ENCODE data around the gene APOL4. TPM values are rescaled to one million over a fixed set of nuclear protein-coding genes. Genes with fewer than 3 reads are reported as not detected.
"Not testable (repeated sequence)": the region's sequence is repeated elsewhere in the genome, so short reads cannot be mapped to it uniquely, and the experiment has no call there.

The APOL4 gene
- total RNA-seq, 2 experiments from 2014 or later = 0.07 to 0.20 TPM

DNA sequence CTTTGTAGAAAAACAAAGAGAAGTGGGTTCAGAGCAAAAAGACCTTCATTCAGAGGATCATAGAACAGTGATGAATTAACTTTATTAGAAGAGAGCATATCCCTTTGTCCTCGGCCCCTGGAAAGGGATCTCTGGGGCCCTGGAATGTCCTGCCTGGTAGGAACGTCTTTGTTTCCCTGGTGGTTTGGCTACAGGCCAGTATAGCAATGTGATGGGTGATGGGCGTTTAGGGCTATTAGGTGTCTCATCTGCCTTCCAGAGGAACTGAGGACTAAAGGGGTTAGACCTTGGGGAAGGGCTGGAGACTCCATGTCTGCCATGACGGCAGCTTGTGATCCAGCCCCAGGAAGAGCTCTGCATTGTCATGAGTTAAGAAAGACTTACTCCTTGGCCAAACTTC is 9.1 kb downstream of the APOL4 start:
- Mint-ChIP-seq H3K27me3 (ENCODE audit: low read depth) (no peaks in the 10 kb centered on the region), H3K9me3 (no peaks in the 10 kb centered on the region), H3K27ac (no peak overlapping the region), H3K4me3 (no peak overlapping the region), H3K4me1 (ENCODE audit: low read depth) (peaks cover 10% of the 10 kb centered on the region), H3K36me3 (ENCODE audit: low read depth) (no peaks in the 10 kb centered on the region)
- intact Hi-C loops (cut with micrococcal nuclease) = no loop called here
- CTCF ChIA-PET = interaction anchor here (1.6 kb wide), 1 partner anchor 86 kb away, joined by 6 read pairs; no protein-coding TSS in a partner anchor
- DNase-seq = no peak

DNA sequence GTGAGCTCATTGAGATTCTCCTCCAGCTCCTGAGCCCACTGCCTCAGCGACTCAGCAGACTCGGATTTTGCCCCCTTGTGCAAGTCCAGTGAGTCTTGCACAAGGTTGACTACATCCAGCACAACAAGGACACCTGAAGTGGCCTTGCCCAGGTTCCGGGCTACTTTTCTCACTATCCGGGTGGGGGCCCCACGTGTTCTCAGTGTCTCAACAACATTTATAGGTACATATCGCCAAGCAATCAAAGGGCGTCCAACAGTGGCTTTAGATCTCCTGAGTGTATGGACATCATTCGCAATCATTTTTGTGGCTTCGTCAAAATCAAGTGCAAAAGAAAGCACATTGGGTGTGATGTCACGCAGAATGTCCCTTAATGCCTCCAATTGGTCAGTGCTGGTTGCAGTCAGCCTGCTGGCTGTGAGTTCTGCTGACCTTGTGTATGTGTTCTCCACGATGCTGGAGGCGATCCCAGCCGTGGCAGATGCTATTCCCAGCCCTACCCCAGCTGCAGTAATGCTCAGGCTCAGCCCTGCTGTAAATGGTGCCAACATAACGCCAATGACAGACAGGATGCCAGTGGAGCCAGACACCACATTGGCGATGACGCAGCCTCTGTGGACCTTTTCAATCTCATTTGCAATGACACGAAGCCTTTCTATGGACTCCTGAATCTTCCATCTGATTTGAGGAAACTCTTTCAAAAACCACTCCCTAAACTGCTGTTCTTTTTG is 10.3 kb downstream of the APOL4 start:
- CTCF ChIA-PET = interaction anchor here (0.9 kb wide), 1 partner anchor 87 kb away, joined by 3 read pairs; no protein-coding TSS in a partner anchor
- Mint-ChIP-seq H3K27ac (no peak overlapping the region), H3K4me1 (ENCODE audit: low read depth) (peaks cover 4% of the 10 kb centered on the region)

DNA sequence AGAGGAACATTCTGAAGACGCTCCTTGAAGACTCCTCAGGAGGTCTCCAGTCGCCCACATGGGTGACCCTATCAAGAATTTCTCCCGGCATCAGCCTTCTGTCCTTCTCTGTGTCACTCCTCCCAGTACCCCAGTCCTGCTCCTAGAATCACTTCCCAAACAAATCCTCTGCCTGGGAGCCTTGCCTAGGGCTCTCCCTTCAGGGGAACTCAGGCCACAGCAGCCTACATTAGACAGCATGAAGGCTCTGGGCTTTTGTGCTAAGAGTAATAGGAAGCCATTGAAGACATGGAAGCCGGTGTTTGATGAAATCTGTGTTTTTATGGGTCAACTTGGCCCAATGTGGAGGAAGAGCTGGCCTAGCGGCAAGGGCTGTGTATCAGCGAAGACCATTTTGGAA is 13.7 kb downstream of the APOL4 start:
- CTCF ChIA-PET; H3K27ac Mint-ChIP-seq; H3K9me3 Mint-ChIP-seq; intact Hi-C loops (cut with micrococcal nuclease); DNase-seq; H3K4me1 Mint-ChIP-seq (ENCODE audit: low read depth); H3K4me3 Mint-ChIP-seq; H3K36me3 Mint-ChIP-seq (ENCODE audit: low read depth); H3K27me3 Mint-ChIP-seq (ENCODE audit: low read depth): not testable (repeated sequence)

More for the DNA sequence above, 10.3 kb downstream of the APOL4 start:
- no peaks in the 10 kb centered on the region for H3K36me3 Mint-ChIP-seq (ENCODE audit: low read depth)
- H3K4me3 Mint-ChIP-seq = no peak overlapping the region
- no peaks in the 10 kb centered on the region for H3K9me3 Mint-ChIP-seq
- DNase-seq = no peak
- no peaks in the 10 kb centered on the region for H3K27me3 Mint-ChIP-seq (ENCODE audit: low read depth)
- intact Hi-C loops (cut with micrococcal nuclease) = no loop called here

DNA sequence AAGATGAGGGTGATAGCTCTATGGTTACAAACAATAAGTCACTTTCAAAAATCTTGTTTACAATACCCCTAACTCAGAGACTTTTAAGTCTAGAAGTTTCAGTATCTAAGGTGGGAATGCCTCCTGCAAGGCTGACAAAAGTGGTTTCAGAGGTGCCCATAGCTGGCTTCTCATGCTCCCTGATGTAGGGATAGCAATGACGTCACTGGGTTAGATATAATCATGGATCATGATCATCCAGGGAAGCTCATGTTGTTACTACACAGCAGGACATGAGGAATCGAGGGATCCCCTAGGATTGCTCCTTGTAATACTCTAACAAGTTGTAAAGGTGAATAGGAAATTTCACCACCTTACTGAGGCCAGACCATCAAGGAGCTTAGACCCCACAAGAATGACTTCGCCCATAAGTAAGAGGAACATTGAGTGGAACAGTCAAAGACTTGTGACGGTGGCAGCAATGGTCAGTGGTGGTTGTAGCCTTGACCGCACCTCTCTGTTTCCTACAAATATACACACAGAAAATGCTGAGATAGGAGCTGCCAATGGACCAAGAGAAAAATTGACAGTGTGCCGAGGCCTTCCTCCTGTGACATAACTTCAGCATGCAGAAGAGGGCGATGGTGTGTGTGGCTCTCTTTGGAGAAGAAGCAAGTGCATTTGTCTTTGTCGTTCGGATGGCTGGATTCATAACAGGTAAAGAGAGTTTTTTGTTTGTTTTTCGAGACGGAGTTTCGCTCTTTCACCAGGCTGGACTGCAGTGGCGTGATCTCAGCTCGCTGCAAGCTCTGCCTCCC is 15.6 kb downstream of the APOL4 start:
- CTCF ChIA-PET = interaction anchor here (0.9 kb wide), 1 partner anchor 43 kb away, joined by 3 read pairs; no protein-coding TSS in a partner anchor
- Mint-ChIP-seq H3K4me1 (ENCODE audit: low read depth) (no peaks in the 10 kb centered on the region), H3K9me3 (no peaks in the 10 kb centered on the region)

DNA sequence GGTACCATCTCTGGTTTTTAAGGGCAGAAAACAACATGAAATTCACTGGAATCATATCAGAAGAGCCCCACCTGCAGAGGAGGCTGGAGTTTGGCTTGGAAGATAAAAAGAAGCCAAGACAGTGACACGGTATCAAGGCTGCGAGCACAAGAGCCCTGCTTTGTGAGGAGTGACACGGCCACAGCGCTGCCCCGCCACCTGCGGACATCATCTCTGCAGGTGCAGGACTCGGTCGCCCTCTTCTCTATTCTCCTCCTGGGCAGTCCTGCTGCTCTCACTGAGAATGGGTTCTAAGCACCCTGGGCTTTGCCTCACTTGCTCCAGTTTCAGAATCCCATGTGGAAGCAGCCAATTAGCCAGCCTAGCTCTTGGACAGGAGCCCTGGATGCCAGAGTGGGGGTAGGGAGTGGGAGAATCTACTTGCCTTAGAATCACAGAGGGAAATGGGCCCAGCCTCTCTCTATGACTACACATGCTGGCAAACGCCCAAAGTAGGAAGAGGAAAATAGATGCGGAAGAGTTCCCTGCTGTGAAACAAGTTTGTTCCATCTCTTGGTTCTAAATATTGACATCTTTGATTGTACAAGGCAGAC is 17.1 kb downstream of the APOL4 start:
- H3K4me1 Mint-ChIP-seq (ENCODE audit: low read depth) = no peaks in the 10 kb centered on the region
- no peak for DNase-seq
- no peaks in the 10 kb centered on the region for H3K27me3 Mint-ChIP-seq (ENCODE audit: low read depth)
- CTCF ChIA-PET = no interaction called here
- H3K36me3 Mint-ChIP-seq (ENCODE audit: low read depth) = no peaks in the 10 kb centered on the region
- intact Hi-C loops (cut with micrococcal nuclease) = no loop called here
- no peak overlapping the region for H3K4me3 Mint-ChIP-seq
- H3K9me3 Mint-ChIP-seq = no peaks in the 10 kb centered on the region
- H3K27ac Mint-ChIP-seq = no peak overlapping the region

More for the DNA sequence above, 15.6 kb downstream of the APOL4 start:
- DNase-seq = no peak
- no peaks in the 10 kb centered on the region for H3K36me3 Mint-ChIP-seq (ENCODE audit: low read depth)
- no peak overlapping the region for H3K4me3 Mint-ChIP-seq
- intact Hi-C loops (cut with micrococcal nuclease) = no loop called here
- no peaks in the 10 kb centered on the region for H3K27me3 Mint-ChIP-seq (ENCODE audit: low read depth)
- no peak overlapping the region for H3K27ac Mint-ChIP-seq

DNA sequence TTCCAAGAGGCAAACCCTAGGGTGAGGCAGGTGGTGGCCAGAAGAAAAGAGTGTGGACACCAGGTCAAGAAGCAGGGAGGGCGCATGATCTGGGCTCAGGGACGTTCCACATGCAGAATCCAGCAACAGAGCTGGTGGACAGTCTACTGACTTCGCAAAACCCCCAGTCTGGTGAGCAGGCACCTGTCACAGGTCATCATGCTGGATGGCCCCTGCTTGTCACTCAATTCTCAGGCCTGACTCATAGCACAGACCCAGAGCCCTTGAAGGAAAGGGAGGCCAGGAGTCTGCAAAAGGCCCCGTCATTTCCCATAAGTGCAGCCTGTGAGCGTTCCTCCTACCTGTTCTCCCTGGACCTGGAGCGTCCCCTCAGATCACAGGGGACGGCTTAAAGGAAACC is 18.2 kb downstream of the APOL4 start:
- DNase-seq = no peak
- Mint-ChIP-seq H3K9me3 (no peaks in the 10 kb centered on the region), H3K36me3 (ENCODE audit: low read depth) (no peaks in the 10 kb centered on the region), H3K27ac (no peak overlapping the region), H3K4me3 (no peak overlapping the region), H3K4me1 (ENCODE audit: low read depth) (no peaks in the 10 kb centered on the region), H3K27me3 (ENCODE audit: low read depth) (no peaks in the 10 kb centered on the region)
- CTCF ChIA-PET = interaction anchor here (0.9 to 6.7 kb wide), 5 partner anchors 32 to 287 kb away, joined by 3 to 35 read pairs (median 4); no protein-coding TSS in a partner anchor
- intact Hi-C loops (cut with micrococcal nuclease) = no loop called here

DNA sequence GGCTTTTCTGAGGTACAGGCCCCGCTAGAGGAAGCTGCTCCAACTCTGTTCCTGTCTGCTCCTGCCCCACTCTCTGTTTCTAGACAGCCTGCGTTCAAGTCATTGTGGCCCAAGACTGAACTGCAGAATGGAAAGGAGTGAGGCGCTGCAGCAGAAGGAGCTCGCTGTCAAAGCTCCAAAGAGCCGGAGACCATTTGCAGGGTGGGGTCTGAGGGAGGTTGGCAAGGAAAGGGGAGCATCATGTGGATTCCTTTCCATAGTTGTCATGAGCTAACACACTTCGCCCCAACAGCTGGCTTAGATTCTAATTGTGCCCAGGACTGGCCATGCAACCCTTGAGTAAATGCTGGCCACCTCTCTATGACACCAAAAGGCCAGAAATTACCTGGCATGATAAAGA is 18.8 kb downstream of the APOL4 start:
- H3K9me3 Mint-ChIP-seq = no peaks in the 10 kb centered on the region
- no peak for DNase-seq
- no peaks in the 10 kb centered on the region for H3K27me3 Mint-ChIP-seq (ENCODE audit: low read depth)
- no peak overlapping the region for H3K4me3 Mint-ChIP-seq
- CTCF ChIA-PET = interaction anchor here (0.9 to 7.5 kb wide), 6 partner anchors 22 to 288 kb away, joined by 3 to 49 read pairs (median 4); partner anchors contain the start of gene APOL3
- no peaks in the 10 kb centered on the region for H3K36me3 Mint-ChIP-seq (ENCODE audit: low read depth)
- no peak overlapping the region for H3K27ac Mint-ChIP-seq
- H3K4me1 Mint-ChIP-seq (ENCODE audit: low read depth) = no peaks in the 10 kb centered on the region
- intact Hi-C loops (cut with micrococcal nuclease) = no loop called here

DNA sequence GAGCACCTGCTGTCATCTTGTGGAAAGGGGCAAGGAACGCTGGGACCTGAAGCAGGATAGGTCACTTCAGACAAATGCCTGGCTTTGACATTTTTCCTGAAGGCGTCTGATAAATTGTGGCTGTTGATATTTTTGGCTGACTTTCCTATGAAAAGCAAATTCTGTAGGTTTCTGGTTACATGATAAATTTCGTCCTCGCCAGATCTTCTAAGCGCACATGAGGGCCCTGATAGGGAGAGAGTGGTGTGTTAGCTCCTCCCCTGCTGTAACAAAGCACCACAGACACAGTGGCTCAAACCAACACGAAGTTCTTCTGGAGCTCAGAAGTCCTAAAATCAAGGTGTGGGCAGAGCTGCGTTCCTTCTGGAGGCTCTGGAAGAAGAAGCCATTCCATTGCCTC is 19.6 kb downstream of the APOL4 start:
- Mint-ChIP-seq H3K27me3 (ENCODE audit: low read depth) (no peaks in the 10 kb centered on the region), H3K36me3 (ENCODE audit: low read depth) (no peaks in the 10 kb centered on the region), H3K9me3 (peaks cover 4% of the 10 kb centered on the region), H3K4me1 (ENCODE audit: low read depth) (peaks cover 5% of the 10 kb centered on the region), H3K4me3 (no peak overlapping the region), H3K27ac (no peak overlapping the region)
- no peak for DNase-seq
- CTCF ChIA-PET = interaction anchor here (0.5 to 7.5 kb wide), 10 partner anchors 15 to 288 kb away, joined by 3 to 49 read pairs (median 6); partner anchors contain the start of genes APOL2 and APOL3
- intact Hi-C loops (cut with micrococcal nuclease) = no loop called here

DNA sequence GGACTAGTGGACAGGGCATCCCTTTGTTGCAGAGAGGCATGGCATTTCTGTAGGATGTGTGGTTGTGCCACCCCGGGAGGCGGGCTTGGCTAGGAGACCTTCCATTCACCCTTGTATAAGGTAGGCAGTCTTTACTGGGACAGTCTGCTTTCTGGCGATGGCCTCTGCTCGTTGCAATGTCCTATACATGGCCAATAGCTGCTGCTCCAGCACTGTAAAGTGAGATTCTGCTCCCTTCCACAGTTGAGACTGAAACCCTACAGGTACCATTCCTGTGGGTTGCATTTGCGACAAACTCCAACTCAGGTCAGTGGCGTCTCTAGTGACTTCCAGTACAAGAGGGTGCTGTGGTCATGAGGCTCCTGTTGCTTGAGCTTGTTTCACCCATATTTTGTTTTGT is 20.7 kb downstream of the APOL4 start:
- Mint-ChIP-seq H3K4me3 (no peak overlapping the region), H3K36me3 (ENCODE audit: low read depth) (no peaks in the 10 kb centered on the region), H3K27ac (no peak overlapping the region), H3K4me1 (ENCODE audit: low read depth) (peaks cover 7% of the 10 kb centered on the region), H3K9me3 (peaks cover 6% of the 10 kb centered on the region), H3K27me3 (ENCODE audit: low read depth) (no peaks in the 10 kb centered on the region)
- DNase-seq = no peak
- CTCF ChIA-PET = interaction anchor here (1.1 to 7.5 kb wide), 12 partner anchors 11 to 116 kb away, joined by 3 to 49 read pairs (median 6); partner anchors contain the start of gene APOL3
- intact Hi-C loops (cut with micrococcal nuclease) = loop anchor here (1.0 kb wide), 3 partner anchors 36 to 250 kb away; no protein-coding TSS in a partner anchor

DNA sequence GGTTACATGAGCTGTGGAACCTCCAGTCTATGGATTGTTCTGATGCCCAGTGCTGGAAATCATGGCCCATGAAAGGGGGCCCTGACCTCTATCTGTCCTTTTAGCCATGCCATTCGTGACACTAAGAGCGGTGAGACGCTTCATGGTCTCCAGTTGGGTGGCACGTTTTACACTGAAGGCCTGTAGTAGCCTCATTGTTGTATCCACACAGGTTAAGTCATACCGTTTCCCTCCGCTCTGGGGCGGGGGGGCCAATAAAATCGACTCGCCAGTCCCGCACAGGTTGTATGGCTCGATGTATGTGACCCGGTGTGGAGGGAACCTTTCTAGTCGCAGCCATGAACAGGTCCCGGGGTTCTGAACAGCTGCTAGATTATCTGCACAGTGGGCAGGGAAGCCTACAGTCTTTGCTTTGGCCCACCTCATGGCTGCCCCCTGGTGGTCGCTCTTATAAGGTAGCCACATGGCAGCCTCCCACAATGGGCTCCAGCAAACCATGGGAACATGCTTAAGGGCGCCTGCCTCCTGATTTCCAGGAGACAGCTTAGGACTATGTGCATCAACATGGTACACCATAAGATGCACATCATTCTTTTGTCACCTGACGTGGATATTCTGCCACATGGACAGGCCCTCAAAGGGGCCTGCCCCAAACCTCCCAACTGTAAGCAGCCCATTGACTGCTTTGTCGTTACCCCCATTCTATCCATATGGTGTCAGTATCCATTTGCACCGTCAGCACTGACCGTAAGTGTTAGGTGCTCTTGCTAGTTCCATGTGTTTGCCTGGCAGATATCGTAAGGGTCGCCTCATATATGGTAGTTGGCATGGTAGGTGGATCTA is 21.4 kb downstream of the APOL4 start:
- Mint-ChIP-seq H3K36me3 (ENCODE audit: low read depth) (no peaks in the 10 kb centered on the region), H3K4me1 (ENCODE audit: low read depth) (peaks cover 7% of the 10 kb centered on the region), H3K27ac (no peak overlapping the region), H3K27me3 (ENCODE audit: low read depth) (no peaks in the 10 kb centered on the region), H3K4me3 (no peak overlapping the region), H3K9me3 (peaks cover 6% of the 10 kb centered on the region)
- peak; percentile 93 for DNase-seq
- CTCF ChIA-PET = interaction anchor here (0.7 to 7.5 kb wide), 15 partner anchors 11 to 638 kb away, joined by 3 to 49 read pairs (median 6); partner anchors contain the start of genes APOL2 and APOL3
- intact Hi-C loops (cut with micrococcal nuclease) = loop anchor here (1.0 kb wide), 3 partner anchors 35 to 249 kb away; no protein-coding TSS in a partner anchor

DNA sequence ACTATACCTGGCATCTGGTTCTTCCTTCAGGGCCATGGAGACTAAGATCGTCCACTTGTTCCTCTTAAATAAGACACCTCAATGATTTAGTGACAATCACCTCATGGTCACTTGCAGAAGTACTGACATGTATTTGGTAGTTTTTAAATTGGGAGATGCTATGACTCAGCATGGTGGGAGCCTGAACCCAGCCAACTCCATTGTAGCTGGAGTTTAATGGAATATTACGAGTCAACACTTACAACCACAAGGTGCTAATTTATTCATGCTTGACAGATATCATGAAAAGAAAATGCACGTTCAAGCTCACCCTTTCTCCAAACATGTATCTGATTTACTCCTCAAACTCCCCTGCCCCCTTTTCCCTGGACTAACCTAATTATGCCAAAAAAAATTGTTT is 24.4 kb downstream of the APOL4 start:
- Mint-ChIP-seq H3K27ac (no peak overlapping the region), H3K4me1 (ENCODE audit: low read depth) (peaks cover 7% of the 10 kb centered on the region), H3K36me3 (ENCODE audit: low read depth) (no peaks in the 10 kb centered on the region), H3K27me3 (ENCODE audit: low read depth) (no peaks in the 10 kb centered on the region), H3K4me3 (no peak overlapping the region), H3K9me3 (peaks cover 6% of the 10 kb centered on the region)
- no peak for DNase-seq
- intact Hi-C loops (cut with micrococcal nuclease) = no loop called here
- CTCF ChIA-PET = interaction anchor here (0.6 to 7.5 kb wide), 8 partner anchors 16 to 200 kb away, joined by 3 to 49 read pairs (median 10); partner anchors contain the start of gene APOL3
